GM12878 (cell line): ENCODE measurements around the gene IER2. TPM values are rescaled to one million over a fixed set of nuclear protein-coding genes. Genes with fewer than 3 reads are reported as not detected.

Experiments used
- ATF3 ChIP-seq: IDR thresholded peaks from 2 replicates; pipeline ENCODE4 v1.6.1; 2011; ENCODE audit warnings: low read depth, mild to moderate bottlenecking, low read length, moderate library complexity, borderline replicate concordance; ENCODE audit errors: extremely low read depth
- CREM ChIP-seq: IDR thresholded peaks from 2 replicates; pipeline ENCODE4 v1.6.1; 2014; ENCODE audit warnings: antibody characterized with exemption, low read depth
- EED ChIP-seq: sonication (generic); IDR thresholded peaks from 2 replicates; pipeline ENCODE4 v1.6.1; 2016; ENCODE audit warnings: antibody characterized with exemption, low read depth
- EP300 ChIP-seq, 2 experiments: fragments of 150-350 bp in 1 of 2; IDR thresholded peaks; 2 replicates each; pipeline ENCODE4 v1.6.1; 2011 to 2012; ENCODE audit warnings: low read depth in 2 of 2, low read length in 2 of 2, borderline replicate concordance in 1 of 2, improper control_type of control experiment in 1 of 2, inconsistent platforms in 1 of 2; ENCODE audit not compliant: control insufficient read depth in 1 of 2
- IKZF2 ChIP-seq, 2 experiments: fragments of 450-650 bp; IDR thresholded peaks; 2 replicates each; pipeline ENCODE4 v1.6.1; 2017; ENCODE audit warnings: mild to moderate bottlenecking in 2 of 2, moderate library complexity in 2 of 2
- LARP7 ChIP-seq: fragments of 450-650 bp; IDR thresholded peaks from 2 replicates; pipeline ENCODE4 v1.6.1; 2017; ENCODE audit warnings: mild to moderate bottlenecking
- NR2F1 ChIP-seq: fragments of 450-650 bp; conservative IDR thresholded peaks from 2 replicates; pipeline ENCODE4 v1.6.1; 2017; ENCODE audit warnings: mild to moderate bottlenecking
- PAX5 ChIP-seq: IDR thresholded peaks from 2 replicates; pipeline ENCODE4 v1.6.1; 2011; ENCODE audit warnings: low read depth, low read length, borderline replicate concordance
- POLR2A ChIP-seq: IDR thresholded peaks from 2 replicates; pipeline ENCODE4 v1.6.1; 2011; ENCODE audit warnings: low read depth, mild to moderate bottlenecking, low read length
- POLR2AphosphoS5 ChIP-seq: IDR thresholded peaks from 2 replicates; pipeline ENCODE4 v1.6.1; 2011; ENCODE audit warnings: mild to moderate bottlenecking, low read length, inconsistent platforms
- RAD51 ChIP-seq: fragments of 450-650 bp; IDR thresholded peaks from 2 replicates; pipeline ENCODE4 v1.6.1; 2016; ENCODE audit warnings: moderate library complexity, mild to moderate bottlenecking, inconsistent platforms
- RB1 ChIP-seq: fragments of 450-650 bp; formaldehyde crosslinking; IDR thresholded peaks from 2 replicates; pipeline ENCODE4 v1.6.1; 2017; ENCODE audit warnings: mild to moderate bottlenecking, borderline replicate concordance
- RFX5 ChIP-seq: IDR thresholded peaks from 2 replicates; pipeline ENCODE4 v1.6.1; 2011; ENCODE audit warnings: low read depth, low read length, improper control_type of control experiment
- SIX5 ChIP-seq: IDR thresholded peaks from 2 replicates; pipeline ENCODE4 v1.6.1; 2011; ENCODE audit warnings: mild to moderate bottlenecking, low read depth, low read length, moderate library complexity; ENCODE audit not compliant: severe bottlenecking
- SKIL ChIP-seq: fragments of 450-650 bp; IDR thresholded peaks from 2 replicates; pipeline ENCODE4 v1.6.1; 2017; ENCODE audit warnings: mild to moderate bottlenecking, low read depth, inconsistent platforms; ENCODE audit not compliant: poor library complexity, severe bottlenecking
- SMC3 ChIP-seq: IDR thresholded peaks from 2 replicates; pipeline ENCODE4 v1.6.1; 2011; ENCODE audit warnings: low read length, improper control_type of control experiment, borderline replicate concordance
- SREBF2 ChIP-seq: IDR thresholded peaks from 2 replicates; pipeline ENCODE4 v1.6.1; 2012; ENCODE audit warnings: mild to moderate bottlenecking, low read length
- SUPT20H ChIP-seq: IDR thresholded peaks from 2 replicates; pipeline ENCODE4 v1.6.1; 2011; ENCODE audit warnings: low read depth, mild to moderate bottlenecking, low read length, moderate library complexity, borderline replicate concordance; ENCODE audit not compliant: control insufficient read depth
- SUZ12 ChIP-seq: fragments of 200-600 bp; sonication (generic); IDR thresholded peaks from one replicate; pipeline ENCODE4 v1.6.1; 2018; ENCODE audit warnings: antibody characterized with exemption, mild to moderate bottlenecking; ENCODE audit not compliant: unreplicated experiment
- TCF12 ChIP-seq: IDR thresholded peaks from 2 replicates; pipeline ENCODE4 v1.6.1; 2011; ENCODE audit warnings: low read depth, mild to moderate bottlenecking, low read length
- TCF3 ChIP-seq: IDR thresholded peaks from 2 replicates; pipeline ENCODE4 v1.6.1; 2012; ENCODE audit warnings: low read depth, mild to moderate bottlenecking, low read length, borderline replicate concordance; ENCODE audit not compliant: insufficient read depth
- TCF7 ChIP-seq: IDR thresholded peaks from 2 replicates; pipeline ENCODE4 v1.6.1; 2014; ENCODE audit warnings: antibody characterized with exemption, borderline replicate concordance
- WRNIP1 ChIP-seq: IDR thresholded peaks from 2 replicates; pipeline ENCODE4 v1.6.1; 2011; ENCODE audit warnings: low read depth, low read length, improper control_type of control experiment, borderline replicate concordance
- YY1 ChIP-seq: IDR thresholded peaks from 2 replicates; pipeline ENCODE4 v1.6.1; 2011; ENCODE audit warnings: low read depth, mild to moderate bottlenecking, low read length
- ZBED1 ChIP-seq: IDR thresholded peaks from 2 replicates; pipeline ENCODE4 v1.6.1; 2016; ENCODE audit warnings: borderline replicate concordance
- ZNF384 ChIP-seq: IDR thresholded peaks from 2 replicates; pipeline ENCODE4 v1.6.1; 2012; ENCODE audit warnings: low read depth, mild to moderate bottlenecking, low read length, improper control_type of control experiment, borderline replicate concordance
- polyA plus RNA-seq, 11 experiments: library from polyadenylated mRNA; depleted of rRNA in 4 of 11; unstranded in 6 of 11; stranded (reverse) in 5 of 11; fragments of >200 nt; fragmentation: Nextera tagmentation in 4 of 11; fragmentation: Illumina TruSeq in 1 of 11; extraction: Ambion mirVana in 4 of 11; extraction: Trizol in 1 of 11; gene quantifications; 1 replicate in 1 of 11; 2 replicates in 10 of 11; pipeline versions ENCODE4 v1.2.1 to v1.2.3, GENCODE V29; 2011 to 2016; ENCODE audit warnings: inconsistent platforms in 2 of 11, missing spikeins in 2 of 11, low read depth in 1 of 11
- total RNA-seq, 4 experiments: library from RNA; depleted of rRNA in 3 of 4; stranded (reverse); fragments of >200 nt in 3 of 4; fragmentation: Illumina TruSeq in 1 of 4; extraction: Trizol in 1 of 4; gene quantifications; 2 replicates each; pipeline versions ENCODE4 v1.2.1 to v1.2.3, GENCODE V29; 2013 to 2021
- TF ChIP-seq, protein P1 (sequence below): fragments of 450-650 bp; IDR thresholded peaks from 2 replicates; pipeline ENCODE4 v1.6.1; 2016; ENCODE audit warnings: mild to moderate bottlenecking
- TF ChIP-seq, protein P2 (sequence below): IDR thresholded peaks from 2 replicates; pipeline ENCODE4 v1.6.1; 2012; ENCODE audit warnings: low read depth, low read length, improper control_type of control experiment

IER2 gene
- total and polyA plus RNA-seq, 10 of the 15 experiments (the other 5 are each of a cell fraction or from before 2014, with no cell fraction given) = 2.8 to 94.5 (median 24.9) TPM

DNA sequence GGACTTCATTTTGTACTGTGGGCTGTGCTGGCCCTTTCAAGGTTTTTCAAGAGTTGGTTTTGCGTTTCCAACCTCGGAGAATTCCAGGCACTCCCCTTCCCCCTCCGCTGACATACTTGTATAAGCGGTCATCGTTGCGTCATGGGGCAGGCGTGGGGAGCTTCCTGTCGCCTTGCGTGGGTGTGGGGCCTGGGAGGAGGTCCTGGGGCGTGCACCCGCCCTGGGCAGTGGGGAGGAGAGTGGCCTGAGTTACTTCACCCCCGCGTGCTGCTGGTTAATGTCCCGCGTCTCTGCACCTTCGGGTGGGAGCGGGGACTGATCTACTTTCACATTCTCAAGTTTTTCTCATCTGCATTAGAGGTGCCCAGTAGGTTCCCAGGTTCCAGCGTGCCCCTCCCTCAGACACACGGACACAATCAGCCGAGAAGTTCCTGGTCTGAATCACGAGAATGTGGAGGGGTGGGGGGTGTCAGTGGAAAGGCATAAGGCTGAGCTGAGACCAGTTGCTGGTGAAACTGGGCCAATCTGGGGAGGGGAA lies 4.1 kb downstream of the IER2 start (continued):
- TF ChIP-seq WRNIP1 (no peak), RB1 (no peak), TCF7 (no peak), EED (peak; percentile 21; the same call in 1 of the 2 replicates), ZBED1 (no peak; the same call in 1 of the 2 replicates), TCF3 (0 out of 2 replicates have a peak, but pooled peaks have one; percentile 42), SIX5 (no peak), SMC3 (0 out of 2 replicates have a peak, but pooled peaks have one; percentile 13), EP300 (IDR thresholded peaks at IDR 0.05; ENCODE audit: borderline replicate concordance in 1 of 2, control insufficient read depth in 1 of 2, low read depth in 2 of 2, low read length in 2 of 2) (peak; percentile 30 to 42; a peak in 1 of 4 replicates), SREBF2 (no peak), LARP7 (peak; percentile 55; the same call in 1 of the 2 replicates), RFX5 (no peak), SUZ12 (no peak), ATF3 (no peak), CREM (peak; percentile 93), YY1 (peak; percentile 52; the same call in 1 of the 2 replicates), RAD51 (no peak), TCF12 (peak; percentile 26; the same call in 1 of the 2 replicates), NR2F1 (peak; percentile 25; the same call in 1 of the 2 replicates), POLR2AphosphoS5 (peak; percentile 66), PAX5 (no peak), SUPT20H (no peak), POLR2A (peak; percentile 68; the same call in 1 of the 2 replicates), SKIL (peak; percentile 27), IKZF2 (IDR thresholded peaks at IDR 0.05) (peak in 1 of 2 experiments; percentile 72), ZNF384 (no peak)
- TF ChIP-seq, protein P1, sequence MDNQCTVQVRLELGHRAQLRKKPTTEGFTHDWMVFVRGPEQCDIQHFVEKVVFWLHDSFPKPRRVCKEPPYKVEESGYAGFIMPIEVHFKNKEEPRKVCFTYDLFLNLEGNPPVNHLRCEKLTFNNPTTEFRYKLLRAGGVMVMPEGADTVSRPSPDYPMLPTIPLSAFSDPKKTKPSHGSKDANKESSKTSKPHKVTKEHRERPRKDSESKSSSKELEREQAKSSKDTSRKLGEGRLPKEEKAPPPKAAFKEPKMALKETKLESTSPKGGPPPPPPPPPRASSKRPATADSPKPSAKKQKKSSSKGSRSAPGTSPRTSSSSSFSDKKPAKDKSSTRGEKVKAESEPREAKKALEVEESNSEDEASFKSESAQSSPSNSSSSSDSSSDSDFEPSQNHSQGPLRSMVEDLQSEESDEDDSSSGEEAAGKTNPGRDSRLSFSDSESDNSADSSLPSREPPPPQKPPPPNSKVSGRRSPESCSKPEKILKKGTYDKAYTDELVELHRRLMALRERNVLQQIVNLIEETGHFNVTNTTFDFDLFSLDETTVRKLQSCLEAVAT = peak; percentile 97
- TF ChIP-seq, protein P2, sequence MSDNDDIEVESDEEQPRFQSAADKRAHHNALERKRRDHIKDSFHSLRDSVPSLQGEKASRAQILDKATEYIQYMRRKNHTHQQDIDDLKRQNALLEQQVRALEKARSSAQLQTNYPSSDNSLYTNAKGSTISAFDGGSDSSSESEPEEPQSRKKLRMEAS = 0 out of 2 replicates have a peak, but pooled peaks have one; percentile 51
